Loucy (cell line): Measurements from ENCODE around the gene ST3GAL6.

Experiments
- H2AFZ ChIP-seq: fragments of 200-600 bp; sonication (generic); 2 replicates; pipeline ENCODE4 v1.6.0; 2016; ENCODE audit warnings: antibody characterized with exemption, mild to moderate bottlenecking, low read length, moderate library complexity
- H3F3A ChIP-seq: fragments of 200-600 bp; 2 replicates; pipeline ENCODE4 v1.6.0; 2016; ENCODE audit warnings: antibody characterized with exemption, low read depth, mild to moderate bottlenecking
- H3K27me3 ChIP-seq: fragments of 200-600 bp; sonication (generic); 2 replicates; pipeline ENCODE4 v1.6.1; 2014; ENCODE audit warnings: low read length, mild to moderate bottlenecking; ENCODE audit not compliant: insufficient read depth, poor library complexity, severe bottlenecking
- H3K36me3 ChIP-seq: fragments of 200-600 bp; sonication (generic); 2 replicates; pipeline ENCODE4 v1.6.1; 2016; ENCODE audit warnings: low read length; ENCODE audit not compliant: insufficient read depth
- H3K4me1 ChIP-seq: fragments of 200-600 bp; sonication (generic); 2 replicates; pipeline ENCODE4 v1.5.1; 2014; ENCODE audit warnings: low read length, mild to moderate bottlenecking; ENCODE audit not compliant: insufficient read depth, poor library complexity, severe bottlenecking
- H3K4me2 ChIP-seq: fragments of 200-600 bp; sonication (generic); 2 replicates; pipeline ENCODE4 v1.6.0; 2014; ENCODE audit warnings: antibody characterized with exemption, low read length, low read depth, mild to moderate bottlenecking; ENCODE audit not compliant: poor library complexity, severe bottlenecking
- H3K4me3 ChIP-seq: fragments of 200-600 bp; sonication (generic); 2 replicates; pipeline ENCODE4 v1.5.1; 2014; ENCODE audit warnings: low read length, mild to moderate bottlenecking, mixed read lengths; ENCODE audit not compliant: poor library complexity, severe bottlenecking
- H3K79me2 ChIP-seq: fragments of 200-600 bp; sonication (generic); 2 replicates; pipeline ENCODE4 v1.6.1; 2014; ENCODE audit warnings: low read length; ENCODE audit not compliant: insufficient read depth
- H3K9ac ChIP-seq: fragments of 200-600 bp; sonication (generic); 2 replicates; pipeline ENCODE4 v1.6.0; 2014; ENCODE audit warnings: mild to moderate bottlenecking, low read depth, low read length, moderate library complexity; ENCODE audit not compliant: poor library complexity, severe bottlenecking
- H3K9me2 ChIP-seq: fragments of 200-600 bp; sonication (generic); replicated peaks from 2 replicates; pipeline ENCODE4 v1.6.1; 2016; ENCODE audit warnings: low read depth, low read length, mixed read lengths
- H3K9me3 ChIP-seq: fragments of 200-600 bp; sonication (generic); 2 replicates; pipeline ENCODE4 v1.6.1; 2014; ENCODE audit warnings: mild to moderate bottlenecking, antibody characterized with exemption, low read length, low read depth; ENCODE audit not compliant: insufficient read depth
- H4K20me1 ChIP-seq: fragments of 200-600 bp; sonication (generic); 2 replicates; pipeline ENCODE4 v1.6.0; 2014; ENCODE audit warnings: antibody characterized with exemption, low read length, mild to moderate bottlenecking; ENCODE audit not compliant: insufficient read depth, poor library complexity, severe bottlenecking
- CTCF ChIP-seq: fragments of 200-600 bp; sonication (generic); conservative IDR thresholded peaks from 2 replicates; pipeline ENCODE4 v1.5.1; 2014; ENCODE audit warnings: mild to moderate bottlenecking, antibody characterized with exemption, low read length
- EZH2phosphoT487 ChIP-seq: fragments of 200-600 bp; IDR thresholded peaks from 2 replicates; pipeline ENCODE4 v1.6.1; 2018; ENCODE audit warnings: antibody characterized with exemption, mild to moderate bottlenecking, moderate library complexity, borderline replicate concordance

ST3GAL6 gene

GRCh38 chr3:98750276-98750919 lies 12.7 kb upstream of the ST3GAL6 start:
- H3K4me2 ChIP-seq = no peak overlapping the region
- no peaks in the 10 kb centered on the region for H4K20me1 ChIP-seq
- no peaks in the 10 kb centered on the region for H3K9me3 ChIP-seq
- no peaks in the 10 kb centered on the region for H3K9me2 ChIP-seq
- no peak overlapping the region for H3K4me3 ChIP-seq
- H3K9ac ChIP-seq = no peak overlapping the region
- no peak for TF ChIP-seq EZH2phosphoT487
- TF ChIP-seq CTCF = no peak
- no peaks in the 10 kb centered on the region for H3F3A ChIP-seq
- no peaks in the 10 kb centered on the region for H3K79me2 ChIP-seq
- H3K36me3 ChIP-seq = no peaks in the 10 kb centered on the region
- H2AFZ ChIP-seq = no peak overlapping the region
- H3K4me1 ChIP-seq = no peaks in the 10 kb centered on the region
- H3K27me3 ChIP-seq = no peaks in the 10 kb centered on the region

- H3K9me2 ChIP-seq = no peaks in the 10 kb centered on the region
- no peak overlapping the region for H2AFZ ChIP-seq
- no peak overlapping the region for H3K9ac ChIP-seq
- H3K27me3 ChIP-seq = no peaks in the 10 kb centered on the region
- no peaks in the 10 kb centered on the region for H4K20me1 ChIP-seq
- H3K36me3 ChIP-seq = no peaks in the 10 kb centered on the region
- TF ChIP-seq EZH2phosphoT487 = no peak
- no peak for TF ChIP-seq CTCF
- no peaks in the 10 kb centered on the region for H3K79me2 ChIP-seq
- no peak overlapping the region for H3K4me2 ChIP-seq
- no peak overlapping the region for H3K4me3 ChIP-seq
- no peaks in the 10 kb centered on the region for H3K4me1 ChIP-seq
- no peaks in the 10 kb centered on the region for H3K9me3 ChIP-seq
- H3F3A ChIP-seq = no peaks in the 10 kb centered on the region
Measured at GRCh38 chr3:98754483-98754882, 8.7 kb upstream of the ST3GAL6 start.

GRCh38 chr3:98755601-98756000 lies 7.5 kb upstream of the ST3GAL6 start:
- Histone ChIP-seq H3K9ac (no peak overlapping the region), H3K79me2 (no peaks in the 10 kb centered on the region), H2AFZ (no peak overlapping the region), H3K36me3 (no peaks in the 10 kb centered on the region), H3F3A (no peaks in the 10 kb centered on the region), H3K4me1 (no peaks in the 10 kb centered on the region), H3K27me3 (no peaks in the 10 kb centered on the region), H3K9me2 (no peaks in the 10 kb centered on the region), H3K4me2 (no peak overlapping the region), H3K9me3 (no peaks in the 10 kb centered on the region), H3K4me3 (no peak overlapping the region), H4K20me1 (no peaks in the 10 kb centered on the region)
- TF ChIP-seq EZH2phosphoT487 = no peak
- no peak for TF ChIP-seq CTCF
